Measurements from ENCODE around the gene ARHGAP45.

The ARHGAP45 gene

GRCh38 chr19:1049106-1049505, 17.9 kb upstream of the ARHGAP45 start:
- 99% methylated on average over 12 of the region's 17 CpGs for WGBS (ENCODE audit: insufficient coverage)

GRCh38 chr19:1049800-1050199, 17.2 kb upstream of the ARHGAP45 start:
- no peak overlapping the region for H3K27ac ChIP-seq (ENCODE audit: insufficient read depth in 1 of 2, low read depth in 1 of 2, low read length in 2 of 2, poor library complexity in 1 of 2, severe bottlenecking in 2 of 2)
- H3K4me3 ChIP-seq (ENCODE audit: control insufficient read depth in 1 of 7, extremely low read depth in 1 of 7, insufficient read depth in 4 of 7, low read depth in 2 of 7, low read length in 6 of 7): no peak overlapping the region
- ChIA-PET POLR2A (no interaction called here), CTCF (no interaction called here)
- no peaks in the 10 kb centered on the region for H3K27me3 ChIP-seq (replicated peaks in 2 of 5; ENCODE audit: control insufficient read depth in 4 of 5, insufficient read depth in 5 of 5, low read length in 4 of 5)
- H3K36me3 ChIP-seq (ENCODE audit: control insufficient read depth in 4 of 4, insufficient read depth in 4 of 4, low read length in 3 of 4): peaks cover 0 to 26% (median 3%) of the 10 kb centered on the region in 4 experiments
- WGBS (ENCODE audit: insufficient coverage): 79% methylated on average over 3 of the region's 11 CpGs
- peaks cover 0 to 3% (median 1%) of the 10 kb centered on the region in 5 experiments for H3K9me3 ChIP-seq (ENCODE audit: control extremely low read depth in 1 of 5, control insufficient read depth in 4 of 5, insufficient read depth in 2 of 5, low read depth in 1 of 5, low read length in 4 of 5)
- peak in 1 of 3 donors; percentile 77 for DNase-seq
- H3K4me1 ChIP-seq (ENCODE audit: control extremely low read depth in 1 of 4, control insufficient read depth in 4 of 4, insufficient read depth in 4 of 4, low read length in 3 of 4): peaks cover 0 to 8% (median 1%) of the 10 kb centered on the region in 4 experiments

More at GRCh38 chr19:1049106-1049505, 17.9 kb upstream of the ARHGAP45 start:
- ChIA-PET POLR2A (no interaction called here), CTCF (no interaction called here)
- H3K27ac ChIP-seq (ENCODE audit: insufficient read depth in 1 of 2, low read depth in 1 of 2, low read length in 2 of 2, poor library complexity in 1 of 2, severe bottlenecking in 2 of 2): no peak overlapping the region
- peaks cover 0 to 24% (median 1%) of the 10 kb centered on the region in 4 experiments for H3K36me3 ChIP-seq (ENCODE audit: control insufficient read depth in 4 of 4, insufficient read depth in 4 of 4, low read length in 3 of 4)
- DNase-seq: no peak
- H3K4me3 ChIP-seq (ENCODE audit: control insufficient read depth in 1 of 7, extremely low read depth in 1 of 7, insufficient read depth in 4 of 7, low read depth in 2 of 7, low read length in 6 of 7): no peak overlapping the region
- no peaks in the 10 kb centered on the region for H3K27me3 ChIP-seq (replicated peaks in 2 of 5; ENCODE audit: control insufficient read depth in 4 of 5, insufficient read depth in 5 of 5, low read length in 4 of 5)
- H3K9me3 ChIP-seq (ENCODE audit: control extremely low read depth in 1 of 5, control insufficient read depth in 4 of 5, insufficient read depth in 2 of 5, low read depth in 1 of 5, low read length in 4 of 5): no peaks in the 10 kb centered on the region
- peaks cover 0 to 8% (median 1%) of the 10 kb centered on the region in 4 experiments for H3K4me1 ChIP-seq (ENCODE audit: control extremely low read depth in 1 of 4, control insufficient read depth in 4 of 4, insufficient read depth in 4 of 4, low read length in 3 of 4)

GRCh38 chr19:1050989-1051788, 15.8 kb upstream of the ARHGAP45 start:
- Histone ChIP-seq H3K4me3 (ENCODE audit: control insufficient read depth in 1 of 7, extremely low read depth in 1 of 7, insufficient read depth in 4 of 7, low read depth in 2 of 7, low read length in 6 of 7) (no peak overlapping the region), H3K9me3 (ENCODE audit: control extremely low read depth in 1 of 5, control insufficient read depth in 4 of 5, insufficient read depth in 2 of 5, low read depth in 1 of 5, low read length in 4 of 5) (peaks cover 0 to 11% (median 6%) of the 10 kb centered on the region in 5 experiments), H3K4me1 (ENCODE audit: control extremely low read depth in 1 of 4, control insufficient read depth in 4 of 4, insufficient read depth in 4 of 4, low read length in 3 of 4) (peaks cover 0 to 8% (median 1%) of the 10 kb centered on the region in 4 experiments), H3K27ac (ENCODE audit: insufficient read depth in 1 of 2, low read depth in 1 of 2, low read length in 2 of 2, poor library complexity in 1 of 2, severe bottlenecking in 2 of 2) (no peak overlapping the region), H3K27me3 (replicated peaks in 2 of 5; ENCODE audit: control insufficient read depth in 4 of 5, insufficient read depth in 5 of 5, low read length in 4 of 5) (no peaks in the 10 kb centered on the region), H3K36me3 (ENCODE audit: control insufficient read depth in 4 of 4, insufficient read depth in 4 of 4, low read length in 3 of 4) (peaks cover 0 to 30% (median 10%) of the 10 kb centered on the region in 4 experiments)
- no peak for DNase-seq
- CTCF ChIA-PET: no interaction called here
- WGBS (ENCODE audit: insufficient coverage): 98% methylated on average over 29 of the region's 31 CpGs
- POLR2A ChIA-PET: no interaction called here

- H3K9me3 ChIP-seq (ENCODE audit: control extremely low read depth in 1 of 5, control insufficient read depth in 4 of 5, insufficient read depth in 2 of 5, low read depth in 1 of 5, low read length in 4 of 5): peaks cover 0 to 17% (median 12%) of the 10 kb centered on the region in 5 experiments
- no peaks in the 10 kb centered on the region for H3K27me3 ChIP-seq (replicated peaks in 2 of 5; ENCODE audit: control insufficient read depth in 4 of 5, insufficient read depth in 5 of 5, low read length in 4 of 5)
- DNase-seq: no peak
- H3K4me1 ChIP-seq (ENCODE audit: control extremely low read depth in 1 of 4, control insufficient read depth in 4 of 4, insufficient read depth in 4 of 4, low read length in 3 of 4): peaks cover 0 to 8% (median 1%) of the 10 kb centered on the region in 4 experiments
- ChIA-PET POLR2A (no interaction called here), CTCF (no interaction called here)
- peaks cover 0 to 30% (median 16%) of the 10 kb centered on the region in 4 experiments for H3K36me3 ChIP-seq (ENCODE audit: control insufficient read depth in 4 of 4, insufficient read depth in 4 of 4, low read length in 3 of 4)
- H3K27ac ChIP-seq (ENCODE audit: insufficient read depth in 1 of 2, low read depth in 1 of 2, low read length in 2 of 2, poor library complexity in 1 of 2, severe bottlenecking in 2 of 2): no peak overlapping the region
- H3K4me3 ChIP-seq (ENCODE audit: control insufficient read depth in 1 of 7, extremely low read depth in 1 of 7, insufficient read depth in 4 of 7, low read depth in 2 of 7, low read length in 6 of 7): no peak overlapping the region
- WGBS (ENCODE audit: insufficient coverage): 92% methylated on average over 11 of the region's 17 CpGs
These were observed 15.2 kb upstream of the ARHGAP45 start for GRCh38 chr19:1051791-1052190.

GRCh38 chr19:1052349-1052975, 14.5 kb upstream of the ARHGAP45 start:
- POLR2A ChIA-PET: no interaction called here

GRCh38 chr19:1053176-1054101, 13.5 kb upstream of the ARHGAP45 start:
- peaks cover 0 to 32% (median 28%) of the 10 kb centered on the region in 5 experiments for H3K9me3 ChIP-seq (ENCODE audit: control extremely low read depth in 1 of 5, control insufficient read depth in 4 of 5, insufficient read depth in 2 of 5, low read depth in 1 of 5, low read length in 4 of 5)
- H3K27ac ChIP-seq (ENCODE audit: insufficient read depth in 1 of 2, low read depth in 1 of 2, low read length in 2 of 2, poor library complexity in 1 of 2, severe bottlenecking in 2 of 2): no peak overlapping the region
- peaks cover 0 to 35% (median 21%) of the 10 kb centered on the region in 4 experiments for H3K36me3 ChIP-seq (ENCODE audit: control insufficient read depth in 4 of 4, insufficient read depth in 4 of 4, low read length in 3 of 4)
- no peak overlapping the region for H3K4me3 ChIP-seq (ENCODE audit: control insufficient read depth in 1 of 7, extremely low read depth in 1 of 7, insufficient read depth in 4 of 7, low read depth in 2 of 7, low read length in 6 of 7)
- ChIA-PET CTCF (interaction anchor here (1.5 to 2.0 kb wide), 2 partner anchors 11 to 12 kb away, joined by 4 to 5 read pairs; no protein-coding TSS in a partner anchor), POLR2A (no interaction called here)
- H3K27me3 ChIP-seq (replicated peaks in 2 of 5; ENCODE audit: control insufficient read depth in 4 of 5, insufficient read depth in 5 of 5, low read length in 4 of 5): no peaks in the 10 kb centered on the region
- no peak for DNase-seq
- peaks cover 0 to 2% (median 1%) of the 10 kb centered on the region in 4 experiments for H3K4me1 ChIP-seq (ENCODE audit: control extremely low read depth in 1 of 4, control insufficient read depth in 4 of 4, insufficient read depth in 4 of 4, low read length in 3 of 4)
- WGBS (ENCODE audit: insufficient coverage): 99% methylated on average over 24 of the region's 31 CpGs

More at GRCh38 chr19:1052349-1052975, 14.5 kb upstream of the ARHGAP45 start:
- CTCF ChIA-PET: interaction anchor here (2.0 kb wide), 1 partner anchor 12 kb away, joined by 5 read pairs; no protein-coding TSS in a partner anchor
- WGBS (ENCODE audit: insufficient coverage): 100% methylated on average over 1 of the region's 5 CpGs
- H3K9me3 ChIP-seq (ENCODE audit: control extremely low read depth in 1 of 5, control insufficient read depth in 4 of 5, insufficient read depth in 2 of 5, low read depth in 1 of 5, low read length in 4 of 5): peaks cover 0 to 24% (median 19%) of the 10 kb centered on the region in 5 experiments
- no peaks in the 10 kb centered on the region for H3K27me3 ChIP-seq (replicated peaks in 2 of 5; ENCODE audit: control insufficient read depth in 4 of 5, insufficient read depth in 5 of 5, low read length in 4 of 5)
- no peak for DNase-seq
- H3K4me1 ChIP-seq (ENCODE audit: control extremely low read depth in 1 of 4, control insufficient read depth in 4 of 4, insufficient read depth in 4 of 4, low read length in 3 of 4): peaks cover 0 to 2% (median 1%) of the 10 kb centered on the region in 4 experiments
- peaks cover 0 to 29% (median 19%) of the 10 kb centered on the region in 4 experiments for H3K36me3 ChIP-seq (ENCODE audit: control insufficient read depth in 4 of 4, insufficient read depth in 4 of 4, low read length in 3 of 4)
- no peak overlapping the region for H3K4me3 ChIP-seq (ENCODE audit: control insufficient read depth in 1 of 7, extremely low read depth in 1 of 7, insufficient read depth in 4 of 7, low read depth in 2 of 7, low read length in 6 of 7)
- no peak overlapping the region for H3K27ac ChIP-seq (ENCODE audit: insufficient read depth in 1 of 2, low read depth in 1 of 2, low read length in 2 of 2, poor library complexity in 1 of 2, severe bottlenecking in 2 of 2)
